GM18502 (cell line): ENCODE data around the gene EFCAB6.

Experiments used
- ATAC-seq: cut with Tn5 transposase; IDR thresholded peaks from one replicate; pipeline ENCODE4 v1.9.1; 2021; ENCODE audit warnings: mild to moderate bottlenecking; ENCODE audit not compliant: unreplicated experiment, poor library complexity

The EFCAB6 gene

GRCh38 chr22:43514476-43515157 is 297.5 kb downstream of the EFCAB6 start:
- no peak for ATAC-seq

GRCh38 chr22:43512279-43512678 is 299.8 kb downstream of the EFCAB6 start:
- ATAC-seq = no peak

- ATAC-seq = no peak
These were observed 300.7 kb downstream of the EFCAB6 start for GRCh38 chr22:43511276-43511910.

- ATAC-seq = no peak
These were observed 301.6 kb downstream of the EFCAB6 start for GRCh38 chr22:43510281-43511070.

GRCh38 chr22:43509337-43509736 is 302.8 kb downstream of the EFCAB6 start:
- no peak for ATAC-seq

GRCh38 chr22:43508489-43508888 is 303.6 kb downstream of the EFCAB6 start:
- no peak for ATAC-seq

GRCh38 chr22:43507235-43507634 is 304.9 kb downstream of the EFCAB6 start:
- ATAC-seq = no peak

GRCh38 chr22:43506487-43506886 is 305.6 kb downstream of the EFCAB6 start:
- no peak for ATAC-seq

GRCh38 chr22:43505896-43506295 is 306.2 kb downstream of the EFCAB6 start:
- no peak for ATAC-seq

- no peak for ATAC-seq
These were observed 306.7 kb downstream of the EFCAB6 start for GRCh38 chr22:43505423-43505822.

GRCh38 chr22:43504666-43505261 is 307.3 kb downstream of the EFCAB6 start:
- no peak for ATAC-seq

GRCh38 chr22:43504068-43504467 is 308.0 kb downstream of the EFCAB6 start:
- ATAC-seq = no peak

- no peak for ATAC-seq
These were observed 309.7 kb downstream of the EFCAB6 start for GRCh38 chr22:43502306-43502874.

- no peak for ATAC-seq
These were observed 310.2 kb downstream of the EFCAB6 start for GRCh38 chr22:43501878-43502277.

- no peak for ATAC-seq
These were observed 311.0 kb downstream of the EFCAB6 start for GRCh38 chr22:43500792-43501785.

- no peak for ATAC-seq
These were observed 313.2 kb downstream of the EFCAB6 start for GRCh38 chr22:43498856-43499253.

GRCh38 chr22:43497956-43498855 is 313.9 kb downstream of the EFCAB6 start:
- no peak for ATAC-seq

GRCh38 chr22:43493297-43493696 is 318.8 kb downstream of the EFCAB6 start:
- ATAC-seq = no peak
